Measurements from ENCODE around the gene PCOLCE2.
"Not testable (repeated sequence)": the region's sequence is repeated elsewhere in the genome, so short reads cannot be mapped to it uniquely, and the experiment has no call there.

PCOLCE2 gene

DNA sequence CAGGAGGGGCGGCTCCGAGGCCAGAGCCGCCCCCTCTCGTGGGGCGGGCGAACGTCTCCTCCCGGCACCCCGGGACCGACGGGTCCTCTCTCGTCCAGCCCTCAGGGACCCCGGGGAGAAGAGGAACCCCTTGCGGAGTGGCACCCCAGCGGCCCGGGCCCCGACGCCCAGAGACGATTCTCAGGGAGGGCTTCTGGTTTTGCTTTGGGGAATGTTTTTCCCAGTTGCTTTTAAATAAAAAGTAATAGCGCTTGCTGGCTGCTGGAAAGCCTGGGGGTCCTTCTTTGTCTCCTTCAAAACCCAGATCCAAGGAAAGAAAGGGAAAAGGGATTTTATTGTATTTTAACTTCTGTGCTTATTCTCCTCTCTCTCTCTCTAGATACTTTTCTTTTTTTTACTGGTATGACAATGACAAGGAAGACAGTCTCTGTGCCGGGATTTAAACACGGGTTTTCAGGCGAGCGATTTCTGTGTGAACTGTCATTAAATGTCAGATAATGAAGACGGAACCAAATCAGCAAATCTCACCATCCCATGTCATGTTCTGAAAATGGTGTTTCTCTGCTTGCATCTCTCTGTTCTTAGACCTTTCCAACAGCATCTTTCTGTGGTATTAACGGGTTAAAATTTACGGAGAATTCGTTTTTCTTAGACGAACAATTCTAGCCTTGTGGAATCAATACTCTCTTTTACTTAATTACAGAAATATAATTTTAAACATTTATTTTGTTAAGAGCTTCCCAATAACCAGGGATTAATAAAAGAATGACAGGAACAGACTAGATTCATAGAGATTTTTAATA is 530 bp upstream of the PCOLCE2 start:
- no peaks in the 10 kb centered on the region for H3K4me1 ChIP-seq (ENCODE audit: insufficient read depth, low read length)
- no peaks in the 10 kb centered on the region for H3K36me3 ChIP-seq (ENCODE audit: insufficient read depth, low read length)
- no peaks in the 10 kb centered on the region for H3K9me3 ChIP-seq (ENCODE audit: control insufficient read depth, insufficient read depth, low read length)
- peak overlapping the region; percentile 92 for H3K9ac ChIP-seq (ENCODE audit: low read depth, low read length)

DNA sequence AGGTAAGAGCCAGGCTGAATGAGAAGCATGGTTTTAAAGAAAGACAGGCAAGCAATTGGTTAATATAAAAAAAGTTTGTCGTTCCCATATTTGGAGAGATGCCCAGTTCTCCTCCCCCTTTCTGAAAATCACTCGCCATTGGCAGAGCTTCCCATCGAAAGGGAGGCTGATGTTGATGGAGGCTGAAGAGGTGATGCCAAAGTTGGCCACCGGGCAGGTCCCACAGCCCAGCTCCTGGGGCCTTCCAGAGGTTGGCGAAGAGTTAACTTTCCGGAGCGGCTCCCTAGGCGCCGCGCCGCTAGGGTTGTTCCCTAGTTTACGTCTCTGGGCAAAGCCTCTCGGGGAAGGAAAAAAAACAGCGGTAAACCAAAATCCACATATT is 793 bp downstream of the PCOLCE2 start:
- Histone ChIP-seq H3K4me1 (ENCODE audit: insufficient read depth, low read length) (no peaks in the 10 kb centered on the region), H3K9ac (ENCODE audit: low read depth, low read length) (peak overlapping the region; percentile 92; the same call in 1 of the 2 replicates), H3K36me3 (ENCODE audit: insufficient read depth, low read length) (no peaks in the 10 kb centered on the region), H3K9me3 (ENCODE audit: control insufficient read depth, insufficient read depth, low read length) (no peaks in the 10 kb centered on the region)

DNA sequence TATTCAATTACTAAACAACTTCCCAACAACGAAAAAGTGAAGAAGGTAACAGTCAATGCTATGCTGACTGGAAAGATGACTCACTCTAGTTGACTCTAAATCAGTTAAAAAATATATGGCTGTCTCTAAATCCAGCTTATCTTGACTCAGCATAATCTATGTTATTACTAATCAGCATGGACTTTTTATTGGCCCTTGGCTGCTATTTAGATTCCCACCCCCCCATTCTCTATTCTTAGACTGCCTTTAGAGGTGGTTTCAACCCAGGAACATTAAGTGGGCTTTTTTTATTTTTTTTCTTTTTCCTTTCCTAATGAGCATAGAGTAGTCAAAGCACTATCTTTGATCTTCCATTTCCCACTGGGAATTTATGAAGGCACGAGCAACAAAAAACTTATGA is 1.9 kb downstream of the PCOLCE2 start:
- no peaks in the 10 kb centered on the region for H3K36me3 ChIP-seq (ENCODE audit: insufficient read depth, low read length)
- no peak overlapping the region for H3K9ac ChIP-seq (ENCODE audit: low read depth, low read length)
- no peaks in the 10 kb centered on the region for H3K9me3 ChIP-seq (ENCODE audit: control insufficient read depth, insufficient read depth, low read length)
- no peaks in the 10 kb centered on the region for H3K4me1 ChIP-seq (ENCODE audit: insufficient read depth, low read length)

DNA sequence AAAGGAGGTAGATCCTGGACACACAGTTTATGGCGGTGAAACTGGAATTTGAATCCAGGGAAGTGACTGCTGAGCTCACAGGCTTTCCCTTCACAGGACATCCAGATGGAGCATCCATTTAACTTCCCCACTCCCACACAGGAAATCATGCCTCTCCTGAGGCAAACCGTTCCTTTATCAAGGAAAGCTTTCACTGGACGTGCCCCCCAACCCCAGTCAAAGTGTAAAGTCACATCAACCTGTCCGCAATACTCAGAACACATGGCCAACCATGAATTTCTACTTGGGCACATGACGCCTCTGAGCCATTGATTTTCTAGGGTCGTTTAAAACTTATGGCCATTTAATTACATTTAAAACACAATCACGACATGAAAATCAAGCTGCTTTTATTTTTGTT is 2.9 kb downstream of the PCOLCE2 start:
- H3K36me3 ChIP-seq (ENCODE audit: insufficient read depth, low read length) = no peaks in the 10 kb centered on the region
- H3K9ac ChIP-seq (ENCODE audit: low read depth, low read length) = no peak overlapping the region
- no peaks in the 10 kb centered on the region for H3K4me1 ChIP-seq (ENCODE audit: insufficient read depth, low read length)
- no peaks in the 10 kb centered on the region for H3K9me3 ChIP-seq (ENCODE audit: control insufficient read depth, insufficient read depth, low read length)

DNA sequence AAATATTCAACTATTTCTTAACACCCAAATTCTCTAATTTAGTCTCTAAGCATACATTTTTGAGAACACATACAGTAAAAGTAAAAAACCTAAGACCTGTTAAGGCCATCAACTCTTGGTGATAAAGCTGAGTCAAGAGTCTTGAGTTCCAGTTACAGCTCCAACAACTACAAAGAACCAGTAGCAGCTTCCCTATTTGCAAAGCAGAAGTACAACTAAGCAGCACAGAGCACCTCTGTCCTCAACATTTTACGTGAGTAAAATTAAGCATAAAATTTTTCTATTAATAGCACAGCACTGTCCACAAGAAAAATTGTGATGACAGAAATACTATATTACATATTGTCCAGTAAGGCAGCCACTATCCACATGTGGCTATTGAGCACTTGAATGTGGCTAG is 4.4 kb downstream of the PCOLCE2 start:
- H3K9me3 ChIP-seq (ENCODE audit: control insufficient read depth, insufficient read depth, low read length) = no peaks in the 10 kb centered on the region
- no peaks in the 10 kb centered on the region for H3K36me3 ChIP-seq (ENCODE audit: insufficient read depth, low read length)
- H3K9ac ChIP-seq (ENCODE audit: low read depth, low read length) = no peak overlapping the region
- H3K4me1 ChIP-seq (ENCODE audit: insufficient read depth, low read length) = no peaks in the 10 kb centered on the region

DNA sequence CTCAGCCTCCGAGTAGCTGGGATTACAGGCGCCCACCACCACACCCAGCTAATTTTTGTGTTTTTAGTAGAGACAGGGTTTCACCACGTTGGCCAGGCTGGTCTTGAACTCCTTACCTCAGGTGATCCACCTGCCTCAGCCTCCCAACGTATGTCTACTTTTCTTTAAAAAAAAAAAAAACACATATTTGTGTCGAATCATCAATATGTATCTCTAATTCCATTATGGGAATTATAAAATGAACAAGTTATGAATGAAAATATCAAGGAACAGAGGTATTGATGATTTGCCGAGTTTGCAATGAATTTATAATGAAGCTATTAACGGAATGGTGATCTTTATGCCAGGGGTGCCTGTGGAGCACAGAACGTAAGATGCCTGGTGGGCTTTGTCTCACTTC is 5.3 kb downstream of the PCOLCE2 start:
- not testable (repeated sequence) for H3K9me3 ChIP-seq (ENCODE audit: control insufficient read depth, insufficient read depth, low read length); H3K4me1 ChIP-seq (ENCODE audit: insufficient read depth, low read length); H3K36me3 ChIP-seq (ENCODE audit: insufficient read depth, low read length); H3K9ac ChIP-seq (ENCODE audit: low read depth, low read length)

DNA sequence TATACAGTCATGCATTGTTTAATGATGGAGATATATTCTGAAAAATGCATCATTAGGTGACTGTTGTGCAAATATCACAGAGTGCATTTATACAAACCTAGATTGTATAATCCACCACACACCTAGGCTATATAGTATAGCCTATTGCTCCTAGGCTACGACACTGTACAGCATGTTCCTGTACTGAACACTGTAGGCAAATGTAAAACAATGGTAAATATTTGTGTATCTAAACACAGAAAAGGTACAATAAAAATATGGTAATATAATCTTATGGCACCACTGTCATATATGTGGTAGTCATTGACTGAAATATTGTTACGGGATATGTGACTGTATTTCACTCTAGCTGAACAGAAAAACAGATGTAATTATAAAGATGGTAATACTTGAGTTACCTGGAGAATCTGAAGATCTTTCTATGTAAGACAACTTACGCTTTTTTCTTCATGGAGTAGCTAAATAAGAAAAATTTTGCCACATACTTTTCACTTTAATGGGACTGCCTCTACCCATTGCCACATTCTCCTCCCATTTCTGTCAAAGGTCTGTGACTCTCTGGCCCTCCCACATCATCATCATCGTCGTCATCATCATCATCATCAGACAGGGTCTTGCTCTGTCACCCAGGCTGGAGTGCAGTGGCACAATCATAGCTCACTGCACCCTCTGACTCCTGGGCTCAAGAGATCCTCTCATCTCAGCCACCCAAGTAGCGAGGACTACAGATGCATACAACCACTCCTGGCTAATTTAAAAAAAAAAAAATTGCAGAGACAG is 7.2 kb downstream of the PCOLCE2 start:
- H3K9ac ChIP-seq (ENCODE audit: low read depth, low read length) = no peak overlapping the region
- H3K4me1 ChIP-seq (ENCODE audit: insufficient read depth, low read length) = no peaks in the 10 kb centered on the region
- no peaks in the 10 kb centered on the region for H3K36me3 ChIP-seq (ENCODE audit: insufficient read depth, low read length)
- no peaks in the 10 kb centered on the region for H3K9me3 ChIP-seq (ENCODE audit: control insufficient read depth, insufficient read depth, low read length)

DNA sequence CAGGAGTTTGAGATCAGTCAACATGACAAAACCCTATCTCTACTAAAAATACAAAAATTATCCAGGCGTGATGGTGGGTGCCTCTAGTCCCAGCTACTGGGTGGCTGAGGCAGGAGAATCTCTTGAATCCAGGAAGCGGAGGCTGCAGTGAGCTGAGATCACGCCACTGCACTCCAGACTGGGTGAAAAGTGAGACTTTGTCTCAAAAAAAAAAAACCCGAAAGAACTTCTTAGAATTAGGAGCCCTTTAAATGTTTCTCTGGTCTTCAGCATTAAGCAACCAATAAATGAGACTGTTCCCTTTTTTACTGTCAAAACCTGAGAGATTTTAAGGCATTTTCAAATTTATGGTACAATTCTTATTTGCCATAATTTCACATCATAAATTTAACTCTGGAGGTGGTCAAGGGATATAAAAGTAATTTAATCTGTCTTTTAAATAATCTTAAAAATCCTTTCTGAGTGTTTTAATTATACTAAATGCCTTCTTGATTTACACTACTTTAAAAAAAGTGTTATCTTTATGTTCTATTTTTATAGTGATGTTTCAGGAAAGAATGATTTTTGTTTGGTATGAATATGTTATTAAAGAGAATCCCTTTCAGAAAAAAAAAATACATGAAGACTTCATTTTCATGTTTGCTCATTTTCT is 10.1 kb downstream of the PCOLCE2 start:
- Histone ChIP-seq H3K4me1 (ENCODE audit: insufficient read depth, low read length) (no peaks in the 10 kb centered on the region), H3K9me3 (ENCODE audit: control insufficient read depth, insufficient read depth, low read length) (no peaks in the 10 kb centered on the region)

DNA sequence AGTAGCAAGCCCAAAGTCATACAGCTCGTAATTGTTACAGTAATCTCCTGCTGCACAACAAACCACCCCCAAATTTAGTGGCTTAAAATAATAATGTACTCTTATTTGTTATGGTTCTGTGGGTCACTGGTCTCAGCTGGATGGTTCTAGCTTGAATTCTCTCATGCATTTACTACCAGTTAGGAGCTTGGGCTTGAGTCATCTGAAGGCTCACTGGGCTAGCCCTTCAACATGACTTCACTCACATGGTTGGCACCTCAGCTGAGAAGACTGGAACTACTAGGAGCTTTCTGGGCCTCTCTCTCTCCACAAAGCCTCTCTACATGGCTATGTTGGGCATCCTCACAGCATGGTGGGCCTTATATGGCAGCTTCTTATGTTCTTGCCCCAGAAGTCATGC is 12.5 kb downstream of the PCOLCE2 start:
- Histone ChIP-seq H3K4me1 (ENCODE audit: insufficient read depth, low read length) (no peaks in the 10 kb centered on the region), H3K36me3 (ENCODE audit: insufficient read depth, low read length) (no peaks in the 10 kb centered on the region), H3K9me3 (ENCODE audit: control insufficient read depth, insufficient read depth, low read length) (no peaks in the 10 kb centered on the region), H3K9ac (ENCODE audit: low read depth, low read length) (no peak overlapping the region)

More for the DNA sequence above, 10.1 kb downstream of the PCOLCE2 start:
- no peak overlapping the region for H3K9ac ChIP-seq (ENCODE audit: low read depth, low read length)
- no peaks in the 10 kb centered on the region for H3K36me3 ChIP-seq (ENCODE audit: insufficient read depth, low read length)

DNA sequence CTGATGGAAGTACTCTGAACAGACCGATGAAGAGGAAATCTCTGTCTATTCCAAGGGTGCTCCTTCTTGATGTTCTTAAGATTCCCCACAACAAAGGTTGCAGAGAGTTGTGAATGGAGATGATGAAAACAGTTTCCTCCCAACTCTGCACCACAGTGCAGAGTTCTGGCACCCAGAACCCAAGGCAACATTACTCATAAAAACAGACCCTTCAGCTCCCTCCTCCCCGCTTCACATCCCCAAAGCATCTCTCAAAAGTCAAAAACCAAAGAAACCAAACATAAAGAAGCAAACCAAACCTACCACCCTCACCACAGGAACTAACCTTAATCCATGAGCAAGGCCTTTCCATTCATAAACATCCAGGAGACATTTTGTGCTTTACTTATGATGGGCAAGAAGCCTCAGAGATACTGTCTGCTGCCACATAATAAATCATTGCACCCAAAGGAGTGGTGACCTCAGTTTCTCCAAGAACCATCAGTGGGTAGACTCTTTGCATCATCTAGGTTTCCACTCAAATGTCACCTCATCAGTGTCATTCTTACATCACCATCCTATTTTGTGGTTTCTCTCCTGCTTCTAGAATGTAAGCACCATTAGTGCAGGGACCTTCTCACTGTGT is 13.2 kb downstream of the PCOLCE2 start:
- H3K9me3 ChIP-seq (ENCODE audit: control insufficient read depth, insufficient read depth, low read length) = no peaks in the 10 kb centered on the region
- no peaks in the 10 kb centered on the region for H3K4me1 ChIP-seq (ENCODE audit: insufficient read depth, low read length)
- H3K36me3 ChIP-seq (ENCODE audit: insufficient read depth, low read length) = no peaks in the 10 kb centered on the region
- H3K9ac ChIP-seq (ENCODE audit: low read depth, low read length) = no peak overlapping the region

DNA sequence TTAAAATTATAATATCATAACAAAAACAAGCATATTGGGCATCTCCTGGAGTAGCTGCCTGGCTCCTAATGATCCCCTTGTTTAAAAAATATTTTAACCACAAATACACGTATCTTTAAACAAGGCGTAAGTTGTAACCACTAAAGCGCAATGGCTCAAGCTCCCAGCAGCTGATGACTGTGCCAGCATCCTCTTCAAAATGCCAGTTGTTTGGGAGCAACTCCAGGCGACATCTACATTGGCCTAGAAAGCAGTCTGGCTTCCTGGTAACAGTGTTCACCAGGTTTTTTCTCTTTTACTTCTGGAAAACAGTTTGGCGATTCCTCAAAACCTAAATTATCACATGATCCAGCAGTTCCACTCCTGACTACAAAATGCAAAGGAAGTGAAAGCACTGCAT is 13.8 kb downstream of the PCOLCE2 start:
- Histone ChIP-seq H3K36me3 (ENCODE audit: insufficient read depth, low read length) (no peaks in the 10 kb centered on the region), H3K9ac (ENCODE audit: low read depth, low read length) (no peak overlapping the region), H3K9me3 (ENCODE audit: control insufficient read depth, insufficient read depth, low read length) (no peaks in the 10 kb centered on the region), H3K4me1 (ENCODE audit: insufficient read depth, low read length) (no peaks in the 10 kb centered on the region)

DNA sequence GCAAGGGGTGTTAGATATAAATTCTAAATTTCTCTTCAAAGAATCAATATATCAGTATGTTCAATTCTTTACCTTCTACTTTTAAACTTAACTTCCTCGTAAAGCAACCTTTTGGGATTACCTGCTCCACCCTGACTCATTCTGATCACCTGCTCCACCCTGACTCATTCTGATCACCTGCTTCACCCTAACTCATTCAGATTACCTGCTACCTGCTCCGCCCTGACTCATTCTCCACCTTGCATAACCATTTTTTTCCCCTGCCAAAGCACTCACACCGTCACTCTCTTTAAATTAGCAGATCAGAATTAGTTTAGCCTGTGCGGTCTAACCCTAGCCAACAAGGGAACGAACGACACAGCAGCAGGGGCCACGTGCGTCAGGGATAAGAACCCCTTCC is 20.5 kb downstream of the PCOLCE2 start:
- peaks cover 18% of the 10 kb centered on the region for H3K4me1 ChIP-seq (ENCODE audit: insufficient read depth, low read length)
- not testable (repeated sequence) for H3K9ac ChIP-seq (ENCODE audit: low read depth, low read length); H3K36me3 ChIP-seq (ENCODE audit: insufficient read depth, low read length); H3K9me3 ChIP-seq (ENCODE audit: control insufficient read depth, insufficient read depth, low read length)

DNA sequence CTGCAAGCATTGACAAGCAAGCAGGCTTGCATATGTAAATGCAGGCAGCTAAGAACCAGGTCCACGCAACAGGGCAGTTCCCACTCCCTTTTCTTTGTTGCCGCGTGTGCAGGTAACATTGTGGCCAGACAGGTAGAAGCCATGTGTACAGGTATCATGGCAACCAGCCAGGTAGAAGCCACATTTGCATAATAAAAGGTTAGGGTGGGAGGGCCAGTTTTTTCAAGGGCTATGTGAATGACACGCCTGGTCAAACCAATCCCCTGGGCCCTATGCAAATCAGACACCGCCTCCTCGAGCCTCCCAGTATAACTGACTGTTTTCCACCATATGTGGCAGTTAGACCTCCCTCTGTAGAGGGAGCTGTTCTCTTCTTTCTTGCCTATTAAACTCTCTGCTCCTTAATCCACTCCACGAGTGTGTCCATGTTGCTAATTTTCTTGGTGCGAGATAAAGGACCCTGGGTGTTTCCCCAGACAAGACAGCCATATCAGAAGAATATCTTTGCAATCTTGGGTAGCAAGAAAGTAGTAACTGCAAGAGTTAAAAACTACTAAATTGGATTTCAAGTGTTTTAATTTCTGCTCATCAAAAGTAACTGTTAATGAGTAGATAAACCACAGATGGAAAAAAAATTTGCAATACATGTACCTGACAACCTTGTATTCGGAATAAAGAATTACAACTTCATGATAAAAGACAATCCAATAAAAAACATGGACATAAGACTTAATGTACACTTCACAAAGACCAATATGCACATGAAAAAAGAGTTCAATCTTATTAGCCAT is 21.8 kb downstream of the PCOLCE2 start:
- Histone ChIP-seq H3K9me3 (ENCODE audit: control insufficient read depth, insufficient read depth, low read length) (no peaks in the 10 kb centered on the region), H3K36me3 (ENCODE audit: insufficient read depth, low read length) (no peaks in the 10 kb centered on the region), H3K9ac (ENCODE audit: low read depth, low read length) (peak overlapping the region; percentile 23; the same call in 1 of the 2 replicates), H3K4me1 (ENCODE audit: insufficient read depth, low read length) (peaks cover 29% of the 10 kb centered on the region)
